GM20431 (cell line): ENCODE measurements around the gene CMIP.

Experiments used
- in situ Hi-C: fragments of 300-500 bp; cut with MseI, MboI; formaldehyde crosslinking; loops from one replicate; pipeline ENCODE4 v1.15.0; 2020; ENCODE audit warnings: low sequenced_read_pairs; ENCODE audit not compliant: unreplicated experiment

CMIP gene

GRCh38 chr16:81756615-81757356 is 312.2 kb downstream of the CMIP start:
- in situ Hi-C loops = no loop called here

- in situ Hi-C loops = no loop called here
Measured at GRCh38 chr16:81758376-81758775, 313.8 kb downstream of the CMIP start.
